Neuronal stem cell (in vitro differentiated cells): ENCODE results near the gene SLC36A2.

Experiments used
- DNase-seq: peaks from one replicate; pipeline ENCODE4 v3.0.0-alpha.2; 2013; ENCODE audit warnings: low spot score
- H2AFZ ChIP-seq: one replicate; pipeline ENCODE4 v1.6.1; 2013; ENCODE audit warnings: mild to moderate bottlenecking, low read length, inconsistent platforms
- H2AK5ac ChIP-seq: 2 replicates; pipeline ENCODE4 v1.6.1; 2013; ENCODE audit warnings: low read depth, mild to moderate bottlenecking, inconsistent platforms, low read length, moderate library complexity, mixed read lengths
- H2BK120ac ChIP-seq: 2 replicates; pipeline ENCODE4 v1.6.1; 2013; ENCODE audit warnings: low read depth, mild to moderate bottlenecking, inconsistent platforms, low read length, moderate library complexity, mixed read lengths
- H2BK12ac ChIP-seq: one replicate; pipeline ENCODE4 v1.6.1; 2013; ENCODE audit warnings: low read length, inconsistent platforms
- H2BK15ac ChIP-seq: 2 replicates; pipeline ENCODE4 v1.6.1; 2013; ENCODE audit warnings: mild to moderate bottlenecking, low read length, inconsistent platforms, mixed read lengths
- H2BK5ac ChIP-seq: one replicate; pipeline ENCODE4 v1.6.1; 2013; ENCODE audit warnings: inconsistent platforms, mild to moderate bottlenecking, low read length, moderate library complexity
- H3K14ac ChIP-seq: one replicate; pipeline ENCODE4 v1.6.1; 2013; ENCODE audit warnings: low read length, inconsistent platforms
- H3K18ac ChIP-seq: 2 replicates; pipeline ENCODE4 v1.6.1; 2013; ENCODE audit warnings: low read length, inconsistent platforms
- H3K23ac ChIP-seq: 2 replicates; pipeline ENCODE4 v1.6.1; 2013; ENCODE audit warnings: low read depth, mild to moderate bottlenecking, mixed read lengths, low read length, inconsistent platforms; ENCODE audit not compliant: poor library complexity
- H3K27ac ChIP-seq: replicated peaks from 3 replicates; pipeline ENCODE4 v1.5.1; 2013; ENCODE audit warnings: low read length, inconsistent platforms
- H3K27me3 ChIP-seq, 3 experiments: 2 replicates each; pipeline ENCODE4 v1.6.1; 2013; ENCODE audit warnings: low read length in 3 of 3, mild to moderate bottlenecking in 2 of 3, inconsistent platforms in 1 of 3, low read depth in 1 of 3, mixed read lengths in 1 of 3, moderate library complexity in 1 of 3; ENCODE audit not compliant: control insufficient read depth in 3 of 3, insufficient read depth in 3 of 3
- H3K36me3 ChIP-seq, 2 donors: replicated peaks in 1 of 2; 2 replicates each; pipeline ENCODE4 v1.6.1; 2013; ENCODE audit warnings: low read length in 2 of 2; ENCODE audit not compliant: control insufficient read depth in 2 of 2, insufficient read depth in 2 of 2
- H3K4ac ChIP-seq: 2 replicates; pipeline ENCODE4 v1.6.1; 2013; ENCODE audit warnings: inconsistent platforms, mild to moderate bottlenecking, low read length, moderate library complexity
- H3K4me1 ChIP-seq, 2 donors: 1 replicate in 1 of 2; 2 replicates in 1 of 2; pipeline ENCODE4 v1.6.1; 2013; ENCODE audit warnings: low read length in 2 of 2, low read depth in 1 of 2; ENCODE audit not compliant: control insufficient read depth in 2 of 2, insufficient read depth in 1 of 2
- H3K4me2 ChIP-seq: one replicate; pipeline ENCODE4 v1.6.1; 2013; ENCODE audit warnings: mild to moderate bottlenecking, low read length, inconsistent platforms; ENCODE audit not compliant: insufficient read depth, poor library complexity, severe bottlenecking
- H3K4me3 ChIP-seq, 2 donors: 2 replicates each; pipeline ENCODE4 v1.5.1; 2013; ENCODE audit warnings: low read length in 2 of 2, mild to moderate bottlenecking in 2 of 2, inconsistent platforms in 1 of 2, moderate library complexity in 1 of 2
- H3K79me1 ChIP-seq: one replicate; pipeline ENCODE4 v1.6.1; 2013; ENCODE audit warnings: low read depth, mild to moderate bottlenecking, inconsistent platforms, low read length, moderate library complexity
- H3K9ac ChIP-seq: one replicate; pipeline ENCODE4 v1.6.1; 2013; ENCODE audit warnings: mild to moderate bottlenecking, low read depth, low read length, inconsistent platforms; ENCODE audit not compliant: poor library complexity
- H3K9me3 ChIP-seq, 2 donors: replicated peaks in 1 of 2; 2 replicates each; pipeline versions ENCODE3 to v1.6.1; 2013; ENCODE audit warnings: low read length in 2 of 2, mild to moderate bottlenecking in 2 of 2, inconsistent platforms in 1 of 2, low read depth in 1 of 2, mixed read lengths in 1 of 2, moderate library complexity in 1 of 2; ENCODE audit not compliant: control insufficient read depth in 2 of 2, insufficient read depth in 1 of 2
- H4K8ac ChIP-seq: one replicate; pipeline ENCODE4 v1.6.1; 2013; ENCODE audit warnings: low read depth, mild to moderate bottlenecking, inconsistent platforms, low read length, moderate library complexity
- H4K91ac ChIP-seq: one replicate; pipeline ENCODE4 v1.6.1; 2013; ENCODE audit warnings: low read length, low read depth, mild to moderate bottlenecking, inconsistent platforms; ENCODE audit not compliant: poor library complexity
- WGBS, 2 donors: extraction: QIAGEN DNeasy Blood & Tissue Kit; methylation state at CpG; one replicate each; pipeline ENCODE4 v1.1.7; 2013; ENCODE audit warnings: missing lambda C conversion rate in 2 of 2, mixed read lengths in 1 of 2; ENCODE audit not compliant: insufficient read length in 2 of 2, insufficient replicate concordance in 1 of 2; ENCODE audit errors: extremely low coverage in 2 of 2; 5-methylcytosine and 5-hydroxymethylcytosine counted together

Gene SLC36A2

DNA sequence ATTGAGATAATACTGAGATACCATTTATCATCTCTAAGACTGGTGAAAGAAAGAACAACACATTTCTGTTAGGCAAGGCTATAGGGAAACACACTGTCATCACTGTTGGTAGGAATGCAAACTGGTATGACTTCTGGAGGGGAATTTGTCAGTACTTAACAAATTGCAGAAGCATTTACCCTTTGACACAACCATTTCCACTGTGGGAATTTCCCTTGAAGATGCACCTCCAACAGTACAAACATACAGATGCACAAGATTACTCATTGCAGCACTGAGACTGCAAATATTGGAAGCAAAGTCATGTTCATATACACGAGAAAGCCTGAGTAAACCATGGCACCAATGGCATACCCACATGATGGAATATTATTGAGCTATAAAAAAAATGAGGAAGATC is 76.8 kb downstream of the SLC36A2 start:
- Histone ChIP-seq H4K8ac (no peak overlapping the region), H3K4me1 (no peaks in the 10 kb centered on the region), H2BK120ac (no peak overlapping the region), H3K27me3 (no peaks in the 10 kb centered on the region), H2BK5ac (no peak overlapping the region), H2BK15ac (no peak overlapping the region), H3K4me2 (no peak overlapping the region), H2BK12ac (no peak overlapping the region), H3K4ac (no peak overlapping the region), H2AK5ac (no peak overlapping the region), H3K36me3 (peaks cover 6 to 10% of the 10 kb centered on the region in 2 donors), H3K27ac (no peak overlapping the region), H3K79me1 (no peaks in the 10 kb centered on the region), H3K9me3 (no peaks in the 10 kb centered on the region), H3K23ac (no peak overlapping the region), H3K4me3 (no peak overlapping the region), H4K91ac (no peak overlapping the region), H3K18ac (no peak overlapping the region), H3K9ac (no peak overlapping the region), H2AFZ (no peak overlapping the region), H3K14ac (no peak overlapping the region)
- no peak for DNase-seq
- WGBS, 2 donors = no CpG with 5 or more reads among the region's 1 CpG

GRCh38 chr5:151267491-151268260 is 79.7 kb downstream of the SLC36A2 start:
- H4K91ac ChIP-seq = no peak overlapping the region
- no peak overlapping the region for H3K18ac ChIP-seq
- no peak overlapping the region for H4K8ac ChIP-seq
- no peak overlapping the region for H2AFZ ChIP-seq
- peaks cover 6 to 10% of the 10 kb centered on the region in 2 donors for H3K36me3 ChIP-seq
- H3K9me3 ChIP-seq = no peaks in the 10 kb centered on the region
- H2BK120ac ChIP-seq = no peak overlapping the region
- H3K4me1 ChIP-seq = no peaks in the 10 kb centered on the region
- H3K4ac ChIP-seq = no peak overlapping the region
- H3K14ac ChIP-seq = no peak overlapping the region
- H2BK12ac ChIP-seq = no peak overlapping the region
- DNase-seq = no peak
- no CpG with 5 or more reads among the region's 11 CpGs for WGBS, 2 donors
- H2BK5ac ChIP-seq = no peak overlapping the region
- H3K23ac ChIP-seq = no peak overlapping the region
- no peak overlapping the region for H3K4me3 ChIP-seq
- H2AK5ac ChIP-seq = no peak overlapping the region
- no peak overlapping the region for H3K4me2 ChIP-seq
- H3K27ac ChIP-seq = no peak overlapping the region
- H3K9ac ChIP-seq = no peak overlapping the region
- H3K79me1 ChIP-seq = no peaks in the 10 kb centered on the region
- no peak overlapping the region for H2BK15ac ChIP-seq
- no peaks in the 10 kb centered on the region for H3K27me3 ChIP-seq
